Activated B cell treated with CpG ODN at 0.5 μM for 24 hours (primary cell): ENCODE measurements around the gene DRAXIN. TPM values are rescaled to one million over a fixed set of nuclear protein-coding genes. Genes with fewer than 3 reads are reported as not detected.

ENCODE experiments used
- ATAC-seq: fragments of 200-7000 bp; cut with Tn5 transposase; one replicate; pipeline ENCODE4 v1.10.0; 2021; ENCODE audit warnings: low read depth, mild to moderate bottlenecking, moderate library complexity
- CTCF ChIA-PET: fragments of 350-600 bp; sonication (Branson Sonifier 250); formaldehyde crosslinking; loops from one replicate; lab custom pipeline; 2021; ENCODE audit warnings: antibody characterized with exemption; lab: Charles Lee
- POLR2A ChIA-PET: fragments of 350-600 bp; sonication (Branson Sonifier 250); formaldehyde crosslinking; loops from one replicate; lab custom pipeline; 2021; ENCODE audit warnings: antibody characterized with exemption; lab: Charles Lee
- DNase-seq: peaks from one replicate; pipeline ENCODE4 v3.0.0; 2022
- H3K27ac Mint-ChIP-seq: one replicate; pipeline ENCODE4 v1.8.0; 2020; ENCODE audit warnings: mixed read lengths
- H3K27me3 Mint-ChIP-seq: one replicate; pipeline ENCODE4 v1.8.0; 2021; ENCODE audit warnings: mixed read lengths
- H3K36me3 Mint-ChIP-seq: one replicate; pipeline ENCODE4 v1.8.0; 2021; ENCODE audit warnings: low read depth, mixed read lengths
- H3K4me1 Mint-ChIP-seq: one replicate; pipeline ENCODE4 v1.8.0; 2021; ENCODE audit warnings: mixed read lengths
- H3K4me3 Mint-ChIP-seq: one replicate; pipeline ENCODE4 v1.8.0; 2020; ENCODE audit warnings: mild to moderate bottlenecking, mixed read lengths
- H3K9me3 Mint-ChIP-seq: one replicate; pipeline ENCODE4 v1.8.0; 2020; ENCODE audit warnings: mixed read lengths
- intact Hi-C: fragments of 100-400 bp; cut with micrococcal nuclease; formaldehyde crosslinking; loops from one replicate; pipeline ENCODE4 v1.15.1; 2024
- total RNA-seq: library from RNA; stranded (reverse); gene quantifications from 2 replicates; pipeline ENCODE4 v1.2.3, GENCODE V29; 2022
- TF ChIP-seq, protein P1 (sequence below): fragments of 200-600 bp; IDR thresholded peaks from one replicate; pipeline ENCODE4 v1.8.0; 2022; ENCODE audit warnings: antibody characterized with exemption, mild to moderate bottlenecking

DRAXIN gene
- total RNA-seq, 1 donor from 2014 or later, result 0.18 TPM

DNA sequence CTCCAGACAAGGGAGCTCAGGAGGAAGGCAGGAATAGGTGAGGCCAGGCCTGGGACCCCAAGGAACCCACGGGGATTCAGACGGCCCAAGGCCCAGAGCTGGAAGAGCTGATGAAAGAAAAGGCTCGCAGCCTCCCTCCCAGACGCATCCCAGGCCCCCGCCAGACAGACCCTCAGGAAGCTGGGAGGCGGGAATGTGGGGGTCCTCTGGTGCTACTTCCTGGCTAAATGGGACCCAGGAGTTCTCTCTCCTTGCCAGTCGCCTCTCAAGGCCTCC lies 37.7 kb upstream of the DRAXIN start:
- POLR2A ChIA-PET, result interaction anchor here (1.2 to 2.3 kb wide), 5 partner anchors 10 to 554 kb away, joined by 3 to 11 read pairs (median 6); partner anchors contain the start of genes EXOSC10, FBXO6 and MTOR
- Mint-ChIP-seq H3K4me1 (peaks cover 31% of the 10 kb centered on the region), H3K4me3 (peak overlapping the region; percentile 65), H3K27me3 (no peaks in the 10 kb centered on the region), H3K9me3 (no peaks in the 10 kb centered on the region), H3K27ac (no peak overlapping the region), H3K36me3 (peaks cover 9% of the 10 kb centered on the region)
- DNase-seq (no peak), ATAC-seq (no peak)
- intact Hi-C loops, result loop anchor here (1.0 to 5.0 kb wide), 6 partner anchors 11 to 366 kb away; partner anchors contain the start of genes CLCN6, FBXO6, MAD2L2 and MIIP
- TF ChIP-seq, protein P1, sequence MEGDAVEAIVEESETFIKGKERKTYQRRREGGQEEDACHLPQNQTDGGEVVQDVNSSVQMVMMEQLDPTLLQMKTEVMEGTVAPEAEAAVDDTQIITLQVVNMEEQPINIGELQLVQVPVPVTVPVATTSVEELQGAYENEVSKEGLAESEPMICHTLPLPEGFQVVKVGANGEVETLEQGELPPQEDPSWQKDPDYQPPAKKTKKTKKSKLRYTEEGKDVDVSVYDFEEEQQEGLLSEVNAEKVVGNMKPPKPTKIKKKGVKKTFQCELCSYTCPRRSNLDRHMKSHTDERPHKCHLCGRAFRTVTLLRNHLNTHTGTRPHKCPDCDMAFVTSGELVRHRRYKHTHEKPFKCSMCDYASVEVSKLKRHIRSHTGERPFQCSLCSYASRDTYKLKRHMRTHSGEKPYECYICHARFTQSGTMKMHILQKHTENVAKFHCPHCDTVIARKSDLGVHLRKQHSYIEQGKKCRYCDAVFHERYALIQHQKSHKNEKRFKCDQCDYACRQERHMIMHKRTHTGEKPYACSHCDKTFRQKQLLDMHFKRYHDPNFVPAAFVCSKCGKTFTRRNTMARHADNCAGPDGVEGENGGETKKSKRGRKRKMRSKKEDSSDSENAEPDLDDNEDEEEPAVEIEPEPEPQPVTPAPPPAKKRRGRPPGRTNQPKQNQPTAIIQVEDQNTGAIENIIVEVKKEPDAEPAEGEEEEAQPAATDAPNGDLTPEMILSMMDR, result no peak
- CTCF ChIA-PET, result interaction anchor here (0.8 to 7.3 kb wide), 3 partner anchors 11 to 153 kb away, joined by 3 to 74 read pairs (median 11); partner anchors contain the start of gene FBXO6

DNA sequence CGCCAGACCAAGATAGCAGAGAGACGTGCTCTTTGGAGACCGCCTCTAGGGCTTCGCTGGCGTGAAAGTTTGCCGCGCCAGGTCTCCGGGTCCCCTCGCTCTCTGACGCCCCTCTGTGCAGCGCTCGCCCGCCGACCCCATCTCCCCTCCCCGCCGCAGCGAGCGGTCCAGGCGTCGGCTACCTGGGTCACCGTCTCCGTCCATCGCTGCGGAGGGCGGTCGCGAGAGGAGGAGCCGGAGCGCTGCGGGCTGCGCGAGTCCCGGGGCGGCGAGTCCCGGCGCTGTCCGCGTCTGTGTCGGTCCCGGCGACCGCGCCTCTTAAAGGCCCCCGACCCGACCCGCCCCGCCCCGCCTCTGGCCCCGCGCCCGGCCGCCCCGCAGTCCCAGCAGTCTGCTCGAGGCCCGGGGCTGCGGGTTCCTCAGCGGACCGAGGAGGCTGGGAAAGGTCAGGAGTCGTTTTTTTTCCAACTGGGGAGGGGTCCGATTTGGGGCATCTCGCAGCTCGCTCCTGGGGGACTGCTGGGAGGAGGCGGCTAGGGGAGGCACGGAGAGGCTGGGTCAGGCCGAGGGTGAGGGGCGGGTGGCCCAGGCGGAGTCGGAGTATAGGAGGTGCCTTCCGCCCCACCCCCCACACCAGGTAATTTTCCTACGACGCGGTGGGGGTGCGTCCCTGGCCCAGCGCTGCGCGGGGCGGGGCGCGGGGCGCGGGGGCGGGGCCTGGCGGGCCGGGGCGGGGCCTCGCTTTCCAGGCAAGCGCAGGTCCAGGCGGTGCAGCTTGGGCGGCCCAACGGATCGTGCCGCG lies 37.2 kb upstream of the DRAXIN start, which contains the start of the genes FBXO2 and FBXO44:
Gene FBXO2 (minus strand): TSS at position 293 of the 802 bp plus-strand sequence. CDS start 89 bp downstream, at position 204.
Gene FBXO44 (plus strand): TSS at position 741 of the 802 bp plus-strand sequence. CDS start 959 bp downstream, outside the sequence.
- ChIA-PET CTCF (interaction anchor here (2.4 to 7.3 kb wide), 2 partner anchors 10 to 65 kb away, joined by 11 to 74 read pairs; partner anchors contain the start of gene FBXO6), POLR2A (interaction anchor here (1.3 to 2.3 kb wide), 6 partner anchors 10 to 392 kb away, joined by 4 to 23 read pairs (median 8); partner anchors contain the start of genes FBXO6 and MTOR)
- H3K9me3 Mint-ChIP-seq, result no peaks in the 10 kb centered on the region
- peak within 1 kb of the TSS; percentile 80 for H3K4me3 Mint-ChIP-seq
- intact Hi-C loops, result loop anchor here (1.0 to 5.0 kb wide), 6 partner anchors 10 to 365 kb away; partner anchors contain the start of genes CLCN6, FBXO6, MAD2L2 and MIIP
- H3K27ac Mint-ChIP-seq, result no peak within 1 kb of the TSS
- peak; percentile 60 for DNase-seq
- H3K4me1 Mint-ChIP-seq, result peaks cover 29% of the 10 kb centered on the region
- peak; percentile 85 for ATAC-seq
- peaks cover 11% of the 10 kb centered on the region for H3K36me3 Mint-ChIP-seq
- H3K27me3 Mint-ChIP-seq, result no peaks in the 10 kb centered on the region
- TF ChIP-seq, protein P1, result no peak

DNA sequence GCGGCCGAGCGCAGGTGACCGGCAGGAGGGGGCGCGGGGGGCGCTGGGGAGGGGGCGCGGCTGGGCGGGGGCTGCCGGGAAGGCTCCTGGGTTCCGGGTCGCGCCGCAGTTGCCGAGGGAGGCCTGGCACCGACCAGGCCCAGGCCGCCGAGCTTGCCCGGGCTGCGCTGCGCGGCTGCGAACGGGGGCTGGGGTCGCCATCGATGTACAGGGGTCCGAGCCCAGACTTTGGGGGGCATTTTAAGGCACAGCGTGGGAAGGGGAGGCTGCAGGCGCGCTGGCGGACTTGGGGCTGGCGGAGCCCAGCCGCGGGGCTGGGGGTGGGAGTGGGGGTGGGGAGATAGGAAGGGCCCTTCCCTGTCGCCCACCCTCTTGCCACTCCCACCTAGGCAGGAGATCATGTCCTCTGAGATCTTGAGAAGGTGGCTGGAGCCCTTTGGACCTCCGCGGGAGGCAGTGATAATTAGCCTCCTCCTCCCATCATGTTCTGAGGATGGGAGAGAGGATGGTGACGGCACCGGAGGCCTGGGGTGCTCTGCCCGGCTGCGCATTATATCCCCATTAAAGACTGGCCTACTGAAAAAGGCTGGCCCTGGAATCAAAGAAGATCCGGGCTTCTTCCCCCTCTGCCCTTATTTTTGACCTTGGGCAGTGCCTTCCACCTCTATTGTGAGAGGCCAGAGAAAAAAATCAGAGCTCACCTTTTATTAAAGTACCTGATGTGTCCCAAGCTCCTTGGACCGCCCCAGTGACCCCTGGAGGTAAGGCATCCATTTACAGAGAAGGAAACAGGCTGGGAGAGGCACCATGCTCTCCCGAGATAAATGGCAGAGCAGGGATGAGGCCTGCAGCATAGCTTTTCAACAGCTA lies 36.3 kb upstream of the DRAXIN start:
- Mint-ChIP-seq H3K4me1 (peaks cover 22% of the 10 kb centered on the region), H3K27ac (no peak overlapping the region), H3K4me3 (peak overlapping the region; percentile 80), H3K36me3 (peaks cover 14% of the 10 kb centered on the region), H3K27me3 (no peaks in the 10 kb centered on the region), H3K9me3 (no peaks in the 10 kb centered on the region)
- ChIA-PET CTCF (interaction anchor here (0.9 kb wide), 1 partner anchor 10 kb away, joined by 5 read pairs; no protein-coding TSS in a partner anchor), POLR2A (interaction anchor here (1.3 to 2.3 kb wide), 5 partner anchors 9 to 393 kb away, joined by 4 to 23 read pairs (median 8); partner anchors contain the start of genes FBXO6, MAD2L2 and MTOR)
- intact Hi-C loops, result loop anchor here (1.0 to 5.0 kb wide), 6 partner anchors 9 to 364 kb away; partner anchors contain the start of genes CLCN6, FBXO6, MAD2L2 and MIIP
- DNase-seq, result no peak
- TF ChIP-seq, protein P1, result no peak
- no peak for ATAC-seq

DNA sequence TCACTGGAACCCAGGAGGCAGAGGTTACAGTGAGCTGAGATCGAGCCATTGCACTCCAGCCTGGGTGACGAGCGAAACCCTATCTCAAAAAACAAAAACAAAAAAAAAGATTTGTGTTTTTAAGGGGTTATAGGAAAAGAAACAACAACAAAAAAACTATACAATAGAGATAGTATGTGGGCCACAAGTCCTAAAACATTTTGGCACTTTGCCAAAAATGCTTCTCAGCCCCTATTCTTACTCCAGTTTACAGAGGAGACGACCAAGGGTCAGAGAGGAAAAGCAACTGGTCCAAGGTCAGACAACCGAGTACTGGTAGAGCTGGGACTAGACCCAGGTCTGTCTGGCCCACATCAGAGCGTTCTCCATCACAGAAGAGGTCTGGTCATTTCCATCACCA lies 33.9 kb upstream of the DRAXIN start:
- ATAC-seq (no peak), DNase-seq (no peak)
- intact Hi-C loops, result no loop called here
- peaks cover 28% of the 10 kb centered on the region for H3K36me3 Mint-ChIP-seq
- TF ChIP-seq, protein P1, result no peak
- peaks cover 10% of the 10 kb centered on the region for H3K4me1 Mint-ChIP-seq
- no peak overlapping the region for H3K4me3 Mint-ChIP-seq
- POLR2A ChIA-PET, result no interaction called here
- no peaks in the 10 kb centered on the region for H3K27me3 Mint-ChIP-seq
- CTCF ChIA-PET, result interaction anchor here (1.8 kb wide), 1 partner anchor 61 kb away, joined by 6 read pairs; no protein-coding TSS in a partner anchor
- H3K9me3 Mint-ChIP-seq, result no peaks in the 10 kb centered on the region
- H3K27ac Mint-ChIP-seq, result no peak overlapping the region
